Activated T-helper 1 cell treated with anti-CD3 and anti-CD28 coated beads, Interleukin-12 subunit alpha, Interleukin-12 subunit beta, Interleukin-2, Interleukin-4 antibody, amounts not matched to agents 30 ng/mL and 10 ng/mL and 1 ng/mL, durations not matched to agents 14 hours and 24 hours and 36 hours (primary cell): ENCODE measurements around the gene RNF150. TPM values are rescaled to one million over a fixed set of nuclear protein-coding genes. Genes with fewer than 3 reads are reported as not detected.

Experiments used
- DNase-seq: peaks from one replicate; pipeline ENCODE4 v3.0.0; 2021; ENCODE audit warnings: low spot score
- H3K27ac Mint-ChIP-seq: one replicate; pipeline ENCODE4 v1.8.0; 2021; ENCODE audit warnings: mild to moderate bottlenecking, mixed read lengths
- H3K27me3 Mint-ChIP-seq: one replicate; pipeline ENCODE4 v1.8.0; 2022; ENCODE audit warnings: mild to moderate bottlenecking, moderate library complexity, mixed read lengths; ENCODE audit not compliant: insufficient read depth
- H3K36me3 Mint-ChIP-seq: one replicate; pipeline ENCODE4 v1.8.0; 2021; ENCODE audit warnings: low read depth, mixed read lengths
- H3K4me1 Mint-ChIP-seq: one replicate; pipeline ENCODE4 v1.8.0; 2021; ENCODE audit warnings: low read depth, mixed read lengths
- H3K4me3 Mint-ChIP-seq: one replicate; pipeline ENCODE4 v1.8.0; 2021; ENCODE audit warnings: mild to moderate bottlenecking, moderate library complexity, mixed read lengths
- H3K9me3 Mint-ChIP-seq: one replicate; pipeline ENCODE4 v1.8.0; 2021; ENCODE audit warnings: mixed read lengths
- intact Hi-C: fragments of 100-400 bp; cut with micrococcal nuclease; formaldehyde crosslinking; loops from one replicate; pipeline ENCODE4 v1.15.1; 2024
- total RNA-seq: library from RNA; stranded (reverse); gene quantifications from 2 replicates; pipeline ENCODE4 v1.2.3, GENCODE V29; 2022

Gene RNF150
- total RNA-seq, 1 donor from 2014 or later: not detected

DNA sequence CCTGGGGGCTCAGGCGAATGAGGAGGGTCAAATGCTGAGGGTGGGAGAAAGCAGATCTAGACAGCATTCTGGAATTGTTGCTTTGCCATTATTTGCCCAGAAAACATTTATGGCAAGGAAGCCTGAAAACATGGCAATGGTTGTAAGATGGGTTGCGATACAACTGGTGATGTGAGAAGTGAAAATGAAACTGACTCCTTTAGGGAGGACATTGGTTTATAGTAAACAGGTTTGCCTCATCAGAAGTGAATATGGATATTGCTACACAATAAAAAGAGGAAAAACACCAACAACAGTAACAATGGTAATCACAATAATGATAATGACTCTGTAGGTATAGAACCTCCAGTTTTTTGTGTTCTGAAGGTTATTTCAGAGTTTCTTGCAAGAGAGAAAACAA is 270.1 kb downstream of the RNF150 start:
- no peak overlapping the region for H3K4me3 Mint-ChIP-seq
- no peaks in the 10 kb centered on the region for H3K36me3 Mint-ChIP-seq
- H3K9me3 Mint-ChIP-seq: no peaks in the 10 kb centered on the region
- intact Hi-C loops: loop anchor here (5.0 kb wide), 1 partner anchor 1984 kb away; the partner anchor contains the start of gene INPP4B
- peaks cover 10% of the 10 kb centered on the region for H3K27me3 Mint-ChIP-seq
- no peak overlapping the region for H3K27ac Mint-ChIP-seq
- DNase-seq: no peak
- peaks cover 7% of the 10 kb centered on the region for H3K4me1 Mint-ChIP-seq

GRCh38 chr4:140862177-140862442 is 271.2 kb downstream of the RNF150 start:
- H3K4me3 Mint-ChIP-seq: no peak overlapping the region
- H3K27ac Mint-ChIP-seq: no peak overlapping the region
- no peaks in the 10 kb centered on the region for H3K9me3 Mint-ChIP-seq
- intact Hi-C loops: loop anchor here (5.0 kb wide), 1 partner anchor 1985 kb away; the partner anchor contains the start of gene INPP4B
- no peak for DNase-seq
- peaks cover 7% of the 10 kb centered on the region for H3K4me1 Mint-ChIP-seq
- H3K36me3 Mint-ChIP-seq: no peaks in the 10 kb centered on the region
- H3K27me3 Mint-ChIP-seq: peaks cover 6% of the 10 kb centered on the region

DNA sequence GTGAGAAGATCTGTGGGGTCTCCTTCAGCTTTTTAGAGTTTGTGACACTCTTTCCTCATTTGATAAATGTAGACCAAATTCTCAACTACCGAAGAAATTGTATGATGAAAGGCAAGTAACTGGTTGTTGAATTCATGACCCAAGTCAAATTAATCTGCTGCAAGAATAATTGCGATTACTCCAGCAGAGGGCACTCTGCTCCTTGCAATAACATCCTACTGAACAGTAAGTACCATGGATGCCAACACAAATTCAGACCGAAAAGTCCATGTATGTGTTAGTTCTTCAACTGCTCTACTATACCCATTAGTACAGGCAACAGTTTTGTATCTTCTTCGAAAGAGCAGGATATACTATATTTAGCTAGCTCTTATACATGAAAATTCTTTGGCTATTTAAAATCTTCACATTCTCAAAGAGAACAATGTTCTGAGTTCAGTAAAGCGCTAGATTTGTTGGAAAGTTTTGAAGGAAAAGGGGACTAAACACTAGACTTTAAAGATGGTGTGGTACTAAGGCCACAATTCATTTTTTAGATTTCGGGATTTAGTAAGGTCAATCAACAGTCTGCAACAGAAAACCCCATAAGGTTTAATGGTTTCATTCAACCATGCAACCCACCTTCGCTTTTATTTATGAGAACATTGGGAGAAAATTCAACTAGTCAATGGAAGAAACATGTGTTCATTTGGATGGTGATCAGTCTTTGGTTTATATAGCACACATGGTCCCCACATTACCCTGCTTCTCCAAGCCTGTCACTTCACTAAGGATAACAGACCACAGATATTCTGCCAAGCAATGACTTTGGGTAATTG is 271.7 kb downstream of the RNF150 start:
- Mint-ChIP-seq H3K36me3 (no peaks in the 10 kb centered on the region), H3K4me3 (no peak overlapping the region), H3K4me1 (peaks cover 7% of the 10 kb centered on the region), H3K27ac (no peak overlapping the region), H3K9me3 (no peaks in the 10 kb centered on the region), H3K27me3 (peaks cover 6% of the 10 kb centered on the region)
- intact Hi-C loops: loop anchor here (1.0 to 5.0 kb wide), 4 partner anchors 23 to 1986 kb away; partner anchors contain the start of genes INPP4B and RNF150
- peak; percentile 28 for DNase-seq

DNA sequence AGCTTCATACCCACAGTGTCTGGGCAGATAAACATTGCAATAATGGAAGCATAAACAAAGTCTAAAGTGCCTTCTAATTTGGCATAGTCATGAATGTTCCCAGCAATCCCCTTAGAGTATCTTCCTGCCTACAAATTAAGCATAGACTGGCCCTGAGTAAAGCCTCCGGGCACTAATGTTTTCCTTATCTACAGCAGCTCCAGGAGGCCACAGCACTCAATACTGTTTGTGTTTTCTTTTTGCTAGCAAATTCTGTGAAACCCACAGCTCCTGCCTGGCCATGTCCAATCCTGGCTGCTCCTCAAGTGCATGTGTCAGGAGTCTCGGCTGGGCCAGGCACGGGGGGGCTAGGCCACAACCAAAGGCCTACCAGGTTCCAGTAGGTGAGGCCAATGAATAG is 274.4 kb downstream of the RNF150 start:
- H3K4me3 Mint-ChIP-seq: no peak overlapping the region
- peaks cover 4% of the 10 kb centered on the region for H3K27me3 Mint-ChIP-seq
- no peaks in the 10 kb centered on the region for H3K9me3 Mint-ChIP-seq
- H3K4me1 Mint-ChIP-seq: peaks cover 7% of the 10 kb centered on the region
- intact Hi-C loops: no loop called here
- H3K27ac Mint-ChIP-seq: no peak overlapping the region
- no peak for DNase-seq
- no peaks in the 10 kb centered on the region for H3K36me3 Mint-ChIP-seq

DNA sequence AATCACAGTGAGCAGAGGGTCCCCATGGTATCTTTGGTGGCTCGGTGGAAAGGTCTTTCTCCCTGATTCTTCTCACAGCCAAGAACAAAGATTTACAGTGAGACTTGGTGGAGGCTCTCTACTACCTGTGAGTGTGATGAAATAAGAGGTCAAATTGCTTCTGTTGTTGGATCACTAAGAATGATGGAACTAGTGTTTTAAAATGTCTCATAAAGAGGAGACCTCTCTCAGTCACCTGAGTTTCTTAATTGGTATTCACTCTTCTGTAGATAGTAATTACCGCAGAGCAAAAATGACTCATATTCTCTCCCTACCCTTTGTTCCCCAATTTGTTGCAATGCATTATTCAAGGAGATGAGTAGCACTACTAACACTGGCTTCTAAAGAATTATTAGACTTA is 276.2 kb downstream of the RNF150 start:
- intact Hi-C loops: no loop called here
- H3K4me3 Mint-ChIP-seq: no peak overlapping the region
- H3K36me3 Mint-ChIP-seq: no peaks in the 10 kb centered on the region
- no peaks in the 10 kb centered on the region for H3K9me3 Mint-ChIP-seq
- no peak overlapping the region for H3K27ac Mint-ChIP-seq
- no peak for DNase-seq
- H3K4me1 Mint-ChIP-seq: no peaks in the 10 kb centered on the region
- H3K27me3 Mint-ChIP-seq: peaks cover 2% of the 10 kb centered on the region

- DNase-seq: no peak
- Mint-ChIP-seq H3K9me3 (no peaks in the 10 kb centered on the region), H3K27me3 (peaks cover 2% of the 10 kb centered on the region), H3K4me1 (no peaks in the 10 kb centered on the region), H3K36me3 (no peaks in the 10 kb centered on the region), H3K27ac (no peak overlapping the region), H3K4me3 (no peak overlapping the region)
- intact Hi-C loops: no loop called here
Measured at GRCh38 chr4:140856621-140857062, 276.6 kb downstream of the RNF150 start.

GRCh38 chr4:140854168-140854567 is 279.1 kb downstream of the RNF150 start:
- no peaks in the 10 kb centered on the region for H3K9me3 Mint-ChIP-seq
- H3K27ac Mint-ChIP-seq: no peak overlapping the region
- DNase-seq: no peak
- no peaks in the 10 kb centered on the region for H3K27me3 Mint-ChIP-seq
- H3K4me3 Mint-ChIP-seq: no peak overlapping the region
- intact Hi-C loops: loop anchor here (5.0 kb wide), 2 partner anchors 1197 to 1252 kb away; no protein-coding TSS in a partner anchor
- no peaks in the 10 kb centered on the region for H3K36me3 Mint-ChIP-seq
- no peaks in the 10 kb centered on the region for H3K4me1 Mint-ChIP-seq

GRCh38 chr4:140851804-140852203 is 281.5 kb downstream of the RNF150 start:
- intact Hi-C loops: loop anchor here (1.0 to 5.0 kb wide), 5 partner anchors 328 to 1250 kb away; partner anchors contain the start of gene ELMOD2
- Mint-ChIP-seq H3K4me1 (no peaks in the 10 kb centered on the region), H3K27ac (no peak overlapping the region), H3K36me3 (no peaks in the 10 kb centered on the region), H3K9me3 (no peaks in the 10 kb centered on the region), H3K4me3 (no peak overlapping the region), H3K27me3 (peaks cover 2% of the 10 kb centered on the region)
- DNase-seq: no peak

GRCh38 chr4:140851032-140851636 is 282.1 kb downstream of the RNF150 start:
- Mint-ChIP-seq H3K27ac (no peak overlapping the region), H3K27me3 (peaks cover 2% of the 10 kb centered on the region), H3K4me1 (no peaks in the 10 kb centered on the region), H3K4me3 (no peak overlapping the region), H3K9me3 (no peaks in the 10 kb centered on the region), H3K36me3 (no peaks in the 10 kb centered on the region)
- intact Hi-C loops: loop anchor here (1.0 to 5.0 kb wide), 5 partner anchors 327 to 1249 kb away; partner anchors contain the start of gene ELMOD2
- peak; percentile 3 for DNase-seq

DNA sequence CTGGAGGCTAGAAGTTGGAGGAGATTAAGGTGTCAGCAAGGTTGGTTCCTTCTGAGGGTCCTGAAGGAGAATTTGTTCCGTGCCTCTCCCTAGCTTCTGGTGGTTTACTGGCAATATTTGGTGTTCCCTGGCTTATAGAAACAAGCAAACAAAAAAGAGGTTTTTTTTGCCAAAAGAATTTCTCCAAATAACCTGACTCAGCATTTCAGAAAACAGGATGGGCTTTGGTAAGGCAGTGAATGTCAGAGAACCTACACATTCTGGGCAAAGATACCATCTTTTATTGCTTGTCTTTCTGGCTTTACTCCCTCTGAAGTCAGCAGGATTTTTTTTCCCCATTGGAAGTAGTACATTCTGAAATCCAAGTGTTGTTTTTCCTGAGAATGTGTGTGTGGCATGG is 283.7 kb downstream of the RNF150 start:
- no peaks in the 10 kb centered on the region for H3K4me1 Mint-ChIP-seq

GRCh38 chr4:140846736-140847135 is 286.5 kb downstream of the RNF150 start:
- no peak overlapping the region for H3K4me3 Mint-ChIP-seq
- intact Hi-C loops: no loop called here
- peaks cover 8% of the 10 kb centered on the region for H3K27me3 Mint-ChIP-seq
- H3K36me3 Mint-ChIP-seq: no peaks in the 10 kb centered on the region
- no peaks in the 10 kb centered on the region for H3K4me1 Mint-ChIP-seq
- DNase-seq: no peak
- no peak overlapping the region for H3K27ac Mint-ChIP-seq
- no peaks in the 10 kb centered on the region for H3K9me3 Mint-ChIP-seq

More for the DNA sequence above, 283.7 kb downstream of the RNF150 start:
- Mint-ChIP-seq H3K9me3 (no peaks in the 10 kb centered on the region), H3K36me3 (no peaks in the 10 kb centered on the region), H3K27ac (no peak overlapping the region), H3K4me3 (no peak overlapping the region), H3K27me3 (peaks cover 8% of the 10 kb centered on the region)
- intact Hi-C loops: no loop called here
- no peak for DNase-seq

- DNase-seq: no peak
- peaks cover 10% of the 10 kb centered on the region for H3K27me3 Mint-ChIP-seq
- intact Hi-C loops: no loop called here
Measured at GRCh38 chr4:140844061-140844460, 289.2 kb downstream of the RNF150 start.

GRCh38 chr4:140841186-140841585 is 292.1 kb downstream of the RNF150 start:
- H3K4me1 Mint-ChIP-seq: no peaks in the 10 kb centered on the region
- H3K36me3 Mint-ChIP-seq: no peaks in the 10 kb centered on the region
- DNase-seq: no peak
- H3K27me3 Mint-ChIP-seq: peaks cover 12% of the 10 kb centered on the region
- H3K27ac Mint-ChIP-seq: no peak overlapping the region
- no peak overlapping the region for H3K4me3 Mint-ChIP-seq
- H3K9me3 Mint-ChIP-seq: no peaks in the 10 kb centered on the region
- intact Hi-C loops: no loop called here

More at GRCh38 chr4:140844061-140844460, 289.2 kb downstream of the RNF150 start:
- Mint-ChIP-seq H3K9me3 (no peaks in the 10 kb centered on the region), H3K4me1 (no peaks in the 10 kb centered on the region), H3K27ac (no peak overlapping the region), H3K36me3 (no peaks in the 10 kb centered on the region), H3K4me3 (no peak overlapping the region)
